ENCODE data around the gene MTCH2.
A peak's percentile ranks its signal among the peaks of the same experiment; 100 is the strongest.

MTCH2 gene

DNA sequence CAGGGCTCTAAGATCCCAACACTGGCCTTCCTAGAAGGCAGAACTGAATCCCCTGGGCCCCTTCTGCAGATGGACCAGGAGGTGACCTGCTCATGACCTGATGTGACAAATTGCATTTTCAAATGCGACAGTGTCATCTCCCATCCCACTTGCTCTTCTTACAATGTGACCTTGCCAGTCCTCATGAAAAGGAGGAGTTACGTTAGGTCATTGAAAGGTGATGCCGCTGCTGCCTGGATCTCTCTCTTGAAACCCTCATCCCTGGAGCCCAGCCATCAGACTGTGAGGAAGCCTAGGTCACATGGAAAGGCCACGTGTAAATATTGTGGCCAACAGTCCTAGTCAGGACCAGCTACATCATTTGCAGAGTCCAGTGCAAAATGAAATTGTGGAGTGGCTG lies 42.5 kb downstream of the MTCH2 start:
- no peak for TF ChIP-seq POLR2AphosphoS5 (IDR thresholded peaks at IDR 0.05; ENCODE audit: low read depth, low read length)
- TF ChIP-seq TAF1 (IDR thresholded peaks at IDR 0.05; ENCODE audit: borderline replicate concordance, low read depth, low read length): no peak
- no peak for TF ChIP-seq POLR2A (IDR thresholded peaks at IDR 0.05; ENCODE audit: low read depth, low read length)
- no peak for DNase-seq (ENCODE audit: insufficient read length)
- no peak for FAIRE-seq

DNA sequence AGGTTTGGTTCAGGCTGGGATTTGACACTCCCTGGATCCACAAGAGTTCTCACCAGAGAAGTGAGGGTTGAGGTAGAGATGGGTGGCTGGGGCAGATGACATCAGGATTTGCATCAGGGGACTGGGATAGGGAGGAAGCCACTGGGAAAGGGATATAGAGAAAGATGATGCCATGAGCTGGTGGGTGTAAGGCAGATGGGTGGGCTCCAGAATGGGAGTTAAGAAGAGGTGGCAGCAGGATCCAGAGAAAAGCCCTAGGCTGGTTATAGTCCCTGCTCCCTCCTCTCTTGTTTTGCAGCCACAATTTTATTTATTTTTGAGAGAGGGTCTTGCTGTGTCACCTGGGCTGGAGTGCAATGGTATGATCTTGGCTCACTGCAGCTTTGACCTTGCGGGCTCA lies 46.4 kb downstream of the MTCH2 start:
- FAIRE-seq (no peak), DNase-seq (ENCODE audit: insufficient read length) (no peak)
- TF ChIP-seq POLR2A (IDR thresholded peaks at IDR 0.05; ENCODE audit: low read depth, low read length) (no peak), POLR2AphosphoS5 (IDR thresholded peaks at IDR 0.05; ENCODE audit: low read depth, low read length) (no peak), TAF1 (IDR thresholded peaks at IDR 0.05; ENCODE audit: borderline replicate concordance, low read depth, low read length) (no peak)

DNA sequence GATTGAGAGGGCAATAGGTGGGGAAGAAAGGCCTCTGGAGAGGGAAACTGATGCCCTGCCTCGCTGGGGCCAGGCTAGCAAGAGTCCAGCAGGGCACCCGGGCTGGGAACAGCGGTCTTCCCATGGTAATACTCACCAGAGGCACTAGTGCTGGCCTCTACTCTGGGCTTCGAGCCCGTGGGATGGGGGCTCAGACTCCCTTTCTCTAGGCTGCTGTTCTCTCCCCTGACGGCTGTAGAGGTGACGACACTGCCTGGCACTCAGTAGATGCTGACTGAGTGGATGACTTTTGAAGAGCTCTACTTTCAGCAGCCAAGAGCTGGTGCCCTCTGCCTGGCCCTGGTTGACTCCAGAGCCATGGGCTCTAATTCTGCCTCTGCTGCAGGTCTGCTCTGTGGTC lies 47.3 kb downstream of the MTCH2 start:
- FAIRE-seq: no peak
- no peak for DNase-seq (ENCODE audit: insufficient read length)
- no peak for TF ChIP-seq POLR2AphosphoS5 (IDR thresholded peaks at IDR 0.05; ENCODE audit: low read depth, low read length)
- no peak for TF ChIP-seq POLR2A (IDR thresholded peaks at IDR 0.05; ENCODE audit: low read depth, low read length)
- TF ChIP-seq TAF1 (IDR thresholded peaks at IDR 0.05; ENCODE audit: borderline replicate concordance, low read depth, low read length): no peak

DNA sequence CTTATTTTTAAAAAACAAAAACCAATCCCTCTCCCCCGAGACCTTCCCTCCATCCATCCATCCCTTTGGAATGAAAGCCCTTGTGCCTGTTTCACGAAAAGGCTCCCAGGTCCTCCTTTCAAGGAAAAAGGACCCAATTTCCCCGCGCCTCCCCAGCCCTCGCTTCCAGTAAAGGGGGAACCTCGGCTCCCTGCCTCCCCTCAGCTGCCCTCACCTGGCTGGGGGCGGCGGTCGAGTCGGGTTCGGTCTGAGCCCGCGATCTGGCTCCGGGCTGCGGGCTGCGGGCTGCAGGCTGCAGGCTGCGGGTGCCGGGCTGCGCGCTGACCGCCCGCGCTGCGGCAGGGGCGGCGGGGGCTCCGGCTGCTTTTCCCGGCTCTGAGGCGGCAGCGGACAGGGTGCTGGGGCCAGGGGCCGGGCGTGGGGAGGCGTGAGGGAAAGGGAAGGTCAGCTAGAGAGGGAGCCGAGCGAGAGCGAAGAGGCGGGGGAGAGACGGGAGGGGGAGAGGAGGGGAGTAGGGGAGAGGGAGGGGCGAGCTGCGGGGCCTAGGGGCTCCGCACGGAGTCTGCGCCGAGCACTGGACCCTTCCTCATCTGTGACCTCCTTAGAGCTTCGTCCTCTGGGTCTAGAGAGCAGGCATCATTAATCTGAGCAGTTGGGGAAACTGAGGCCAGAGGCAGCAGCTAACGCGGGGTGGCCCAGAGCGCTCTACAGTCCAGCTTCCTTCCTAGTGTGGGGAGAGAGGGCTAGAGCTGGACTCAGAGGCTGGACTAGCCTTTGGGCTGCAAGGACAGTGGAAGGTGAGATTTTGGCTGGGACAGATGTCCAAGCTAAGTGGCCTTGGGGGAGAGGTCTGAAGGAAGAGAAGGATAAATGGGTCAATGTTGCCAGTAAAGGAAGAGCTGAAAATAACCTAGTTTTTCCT lies 48.2 kb downstream of the MTCH2 start, which contains the start of gene C1QTNF4:
Gene C1QTNF4 (minus strand): TSS at position 478 of the 922 bp plus-strand sequence. CDS start 3,601 bp downstream, outside the sequence.
- TF ChIP-seq POLR2AphosphoS5 (IDR thresholded peaks at IDR 0.05; ENCODE audit: low read depth, low read length) (no peak), TAF1 (IDR thresholded peaks at IDR 0.05; ENCODE audit: borderline replicate concordance, low read depth, low read length) (no peak), POLR2A (IDR thresholded peaks at IDR 0.05; ENCODE audit: low read depth, low read length) (no peak)
- DNase-seq (ENCODE audit: insufficient read length) (no peak), FAIRE-seq (no peak)

DNA sequence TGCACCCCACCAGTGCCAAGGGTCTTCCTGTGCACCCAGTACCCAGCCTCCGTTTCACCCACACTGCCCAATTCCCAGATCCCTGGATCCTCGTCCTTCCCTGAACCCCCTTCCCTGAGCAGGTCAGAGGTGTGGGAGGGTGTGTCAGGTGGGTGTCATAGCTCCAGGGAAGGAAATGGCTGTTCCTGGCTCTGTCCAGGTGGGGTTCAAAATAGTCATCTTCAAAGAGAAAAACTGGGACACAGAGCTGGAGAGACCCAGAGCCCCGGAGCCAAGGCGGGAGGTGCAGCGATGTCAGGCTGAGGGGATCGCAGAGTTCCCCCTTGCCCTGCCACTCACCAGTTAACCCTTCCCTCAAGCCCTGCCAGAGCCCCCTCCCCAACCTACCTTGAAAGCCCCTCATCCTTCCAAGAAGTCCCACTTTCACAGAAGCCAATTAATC lies 48.8 kb downstream of the MTCH2 start:
- no peak for FAIRE-seq
- TF ChIP-seq POLR2A (IDR thresholded peaks at IDR 0.05; ENCODE audit: low read depth, low read length): no peak
- TF ChIP-seq TAF1 (IDR thresholded peaks at IDR 0.05; ENCODE audit: borderline replicate concordance, low read depth, low read length): no peak
- no peak for DNase-seq (ENCODE audit: insufficient read length)

DNA sequence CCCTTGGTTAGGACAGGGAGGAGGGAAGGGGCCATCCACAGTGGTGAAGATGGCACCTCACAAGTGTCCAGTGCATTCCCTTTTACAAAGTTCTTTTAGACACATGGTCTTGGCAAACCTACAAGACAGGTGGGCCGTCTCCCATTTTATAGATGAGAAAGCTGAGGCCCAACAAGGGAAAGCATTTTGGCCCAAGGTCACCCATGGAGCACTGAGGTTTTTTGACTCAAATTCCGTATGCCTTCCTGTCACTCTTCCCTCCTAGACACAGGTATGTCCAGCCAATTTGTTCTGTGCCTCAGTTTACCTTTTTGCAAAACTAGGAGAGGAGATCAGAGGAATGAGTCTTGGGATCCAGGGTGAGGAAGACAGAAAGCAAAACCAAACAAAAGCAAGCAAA lies 49.4 kb downstream of the MTCH2 start:
- DNase-seq (ENCODE audit: insufficient read length) (no peak), FAIRE-seq (peak; percentile 44)
- TF ChIP-seq TAF1 (IDR thresholded peaks at IDR 0.05; ENCODE audit: borderline replicate concordance, low read depth, low read length) (no peak), POLR2AphosphoS5 (IDR thresholded peaks at IDR 0.05; ENCODE audit: low read depth, low read length) (no peak), POLR2A (IDR thresholded peaks at IDR 0.05; ENCODE audit: low read depth, low read length) (no peak)

DNA sequence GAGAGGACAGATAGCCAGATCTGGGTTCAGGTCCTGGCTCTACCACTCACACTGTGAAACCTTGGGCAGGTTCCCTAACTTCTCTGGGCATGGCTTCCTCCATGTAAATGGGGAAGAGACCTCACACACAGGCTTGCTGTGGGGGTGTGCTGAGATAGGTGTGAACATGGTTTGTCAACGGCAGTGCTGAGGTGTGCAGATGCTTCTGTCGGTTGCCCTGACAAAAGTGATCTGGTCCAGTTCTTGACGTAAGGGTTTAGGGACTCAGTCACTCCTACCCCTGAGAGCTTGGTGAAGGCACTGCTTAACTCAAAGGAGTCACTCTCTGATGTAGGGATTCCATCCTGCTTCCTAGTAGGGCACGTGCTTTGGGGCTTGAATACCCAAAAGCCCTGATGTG lies 50.1 kb downstream of the MTCH2 start:
- TF ChIP-seq TAF1 (IDR thresholded peaks at IDR 0.05; ENCODE audit: borderline replicate concordance, low read depth, low read length) (no peak), POLR2A (IDR thresholded peaks at IDR 0.05; ENCODE audit: low read depth, low read length) (no peak), POLR2AphosphoS5 (IDR thresholded peaks at IDR 0.05; ENCODE audit: low read depth, low read length) (no peak)
- no peak for DNase-seq (ENCODE audit: insufficient read length)
- FAIRE-seq: peak; percentile 71

DNA sequence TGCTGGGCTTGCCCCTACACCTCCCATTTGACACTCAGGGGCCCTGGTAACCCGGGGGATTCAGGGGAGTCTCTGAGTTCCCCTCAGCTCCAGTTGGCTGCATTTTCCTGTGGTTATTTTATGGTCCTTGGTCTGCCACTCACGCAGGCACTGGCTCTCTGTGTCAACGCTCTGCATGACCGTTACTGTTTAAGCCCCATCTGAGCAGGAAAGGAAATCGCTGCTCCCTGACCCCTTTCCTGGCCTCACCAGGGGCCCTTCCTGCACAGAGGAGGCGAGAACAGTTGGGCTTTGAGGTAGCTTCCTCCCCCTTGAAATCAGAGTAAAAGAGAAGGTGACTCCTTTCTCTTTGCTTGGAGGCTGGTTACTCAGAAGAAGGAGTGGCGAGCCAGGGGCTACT lies 50.6 kb downstream of the MTCH2 start:
- DNase-seq (ENCODE audit: insufficient read length) (no peak), FAIRE-seq (no peak)
- no peak for TF ChIP-seq POLR2A (IDR thresholded peaks at IDR 0.05; ENCODE audit: low read depth, low read length)
- no peak for TF ChIP-seq TAF1 (IDR thresholded peaks at IDR 0.05; ENCODE audit: borderline replicate concordance, low read depth, low read length)
- no peak for TF ChIP-seq POLR2AphosphoS5 (IDR thresholded peaks at IDR 0.05; ENCODE audit: low read depth, low read length)

DNA sequence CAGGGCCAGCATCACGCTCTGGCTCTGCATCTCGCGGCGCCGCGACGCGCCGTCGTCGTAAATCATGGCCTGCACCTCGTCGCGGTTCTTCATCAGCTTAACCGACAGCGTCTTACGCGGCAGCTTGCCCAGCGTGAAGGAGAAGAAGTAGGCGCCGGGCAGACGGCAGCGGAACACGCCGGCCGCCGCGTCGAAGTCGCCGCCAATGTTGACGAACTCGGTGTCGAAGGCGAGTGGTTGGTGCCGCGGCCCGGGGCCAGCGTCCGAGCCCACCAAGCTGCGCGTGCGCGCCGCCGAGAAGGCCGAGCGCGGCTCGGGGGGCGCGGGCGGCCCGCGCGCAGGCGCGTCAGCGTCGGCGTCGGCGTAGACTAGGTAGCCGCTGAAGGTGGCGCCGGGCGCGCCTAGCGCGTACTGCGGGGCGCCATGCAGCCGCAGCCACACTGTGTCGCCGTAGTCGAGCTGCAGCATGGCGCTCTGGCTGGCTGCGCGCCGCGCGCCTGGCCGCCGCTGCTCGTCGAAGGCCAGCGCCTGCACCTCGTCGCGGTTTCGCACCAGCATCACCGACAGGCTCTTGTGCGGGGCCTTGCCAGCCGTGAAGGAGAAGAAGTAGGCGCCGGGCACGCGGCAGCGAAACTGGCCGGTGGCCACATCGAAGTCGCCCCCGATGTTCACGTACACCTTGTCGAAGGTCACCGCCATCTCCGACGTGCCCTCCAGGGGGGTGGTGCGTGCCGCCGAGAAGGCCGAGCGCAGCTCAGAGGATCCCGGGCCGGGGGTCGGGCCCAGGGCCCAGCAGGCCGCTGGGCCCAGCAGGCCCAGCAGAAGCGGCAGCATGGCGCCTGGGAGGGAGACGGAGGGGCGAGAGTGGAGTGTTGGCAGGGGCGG lies 52.1 kb downstream of the MTCH2 start:
- DNase-seq (ENCODE audit: insufficient read length) (no peak), FAIRE-seq (no peak)
- TF ChIP-seq TAF1 (IDR thresholded peaks at IDR 0.05; ENCODE audit: borderline replicate concordance, low read depth, low read length): no peak
- no peak for TF ChIP-seq POLR2AphosphoS5 (IDR thresholded peaks at IDR 0.05; ENCODE audit: low read depth, low read length)

DNA sequence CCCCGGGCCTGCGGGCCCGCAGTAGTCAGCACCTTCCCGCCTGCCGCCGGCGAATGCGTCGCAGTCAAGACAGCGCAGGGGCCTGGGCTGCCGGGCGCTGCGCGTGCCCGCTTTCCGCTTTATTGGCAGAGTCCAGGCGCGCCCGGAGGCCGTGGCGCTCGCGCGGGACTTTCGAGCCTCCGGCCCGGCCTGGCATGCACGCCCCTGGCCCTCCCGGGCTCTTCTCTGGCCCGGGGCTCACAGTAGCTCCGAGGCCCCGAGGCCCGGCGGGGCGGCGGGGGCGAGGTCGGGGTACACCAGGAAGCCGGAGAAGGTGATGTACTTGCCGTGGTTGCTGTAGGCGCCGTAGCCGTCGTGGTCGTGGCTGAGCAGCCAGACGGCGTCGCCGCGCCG lies 52.8 kb downstream of the MTCH2 start:
- no peak for TF ChIP-seq POLR2AphosphoS5 (IDR thresholded peaks at IDR 0.05; ENCODE audit: low read depth, low read length)
- TF ChIP-seq TAF1 (IDR thresholded peaks at IDR 0.05; ENCODE audit: borderline replicate concordance, low read depth, low read length): no peak
- TF ChIP-seq POLR2A (IDR thresholded peaks at IDR 0.05; ENCODE audit: low read depth, low read length): no peak
- DNase-seq (ENCODE audit: insufficient read length) (no peak), FAIRE-seq (no peak)

DNA sequence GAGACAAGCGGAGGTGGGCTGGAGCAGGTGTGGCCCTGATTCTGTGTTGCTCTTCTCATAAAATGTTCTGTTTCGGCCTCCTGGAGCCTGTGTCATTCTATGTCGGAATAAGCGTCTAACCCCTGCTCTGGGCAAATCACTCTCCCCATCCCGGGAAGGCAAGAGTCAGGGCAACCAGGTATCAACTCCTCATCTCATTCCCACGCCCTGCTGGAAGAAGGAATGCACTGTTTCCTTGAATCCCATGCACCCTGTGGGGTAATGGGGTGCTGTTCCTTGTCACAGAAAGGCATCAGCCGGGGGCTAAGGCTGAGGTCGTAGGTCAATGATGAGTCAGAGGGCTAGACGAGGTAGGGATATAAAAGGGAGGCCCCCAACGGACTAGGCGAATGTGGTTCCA lies 53.2 kb downstream of the MTCH2 start:
- DNase-seq (ENCODE audit: insufficient read length) (no peak), FAIRE-seq (no peak)
- TF ChIP-seq POLR2AphosphoS5 (IDR thresholded peaks at IDR 0.05; ENCODE audit: low read depth, low read length) (no peak), POLR2A (IDR thresholded peaks at IDR 0.05; ENCODE audit: low read depth, low read length) (no peak), TAF1 (IDR thresholded peaks at IDR 0.05; ENCODE audit: borderline replicate concordance, low read depth, low read length) (no peak)

Measured in GM12892 (cell line).